CD4-positive, alpha-beta T cell treated with Interleukin-15 for 4 hours (primary cell): ENCODE results near the gene SCRG1.

Experiments used
- DNase-seq: peaks from one replicate; pipeline ENCODE4 v3.0.0-alpha.2; 2020; ENCODE audit warnings: low spot score

The SCRG1 gene

DNA sequence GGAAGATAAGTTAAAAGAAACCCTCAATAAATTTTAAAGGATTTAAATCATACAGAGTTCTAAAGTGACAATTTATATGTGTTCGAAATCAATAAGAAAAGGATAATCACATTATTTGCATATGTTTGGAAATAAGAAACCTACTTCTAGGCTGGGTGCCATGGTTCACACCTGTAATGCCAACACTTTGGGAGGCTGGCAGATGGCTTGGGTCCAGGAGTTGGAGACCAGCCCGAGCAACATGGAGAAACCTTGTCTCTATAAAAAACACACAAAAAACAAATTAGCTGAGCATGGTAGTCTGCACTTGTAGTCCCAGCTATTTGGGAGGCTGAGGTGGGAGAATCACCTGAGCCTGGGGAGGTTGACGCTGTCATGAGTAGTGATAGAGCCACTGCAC lies 36.2 kb downstream of the SCRG1 start:
- no peak for DNase-seq

DNA sequence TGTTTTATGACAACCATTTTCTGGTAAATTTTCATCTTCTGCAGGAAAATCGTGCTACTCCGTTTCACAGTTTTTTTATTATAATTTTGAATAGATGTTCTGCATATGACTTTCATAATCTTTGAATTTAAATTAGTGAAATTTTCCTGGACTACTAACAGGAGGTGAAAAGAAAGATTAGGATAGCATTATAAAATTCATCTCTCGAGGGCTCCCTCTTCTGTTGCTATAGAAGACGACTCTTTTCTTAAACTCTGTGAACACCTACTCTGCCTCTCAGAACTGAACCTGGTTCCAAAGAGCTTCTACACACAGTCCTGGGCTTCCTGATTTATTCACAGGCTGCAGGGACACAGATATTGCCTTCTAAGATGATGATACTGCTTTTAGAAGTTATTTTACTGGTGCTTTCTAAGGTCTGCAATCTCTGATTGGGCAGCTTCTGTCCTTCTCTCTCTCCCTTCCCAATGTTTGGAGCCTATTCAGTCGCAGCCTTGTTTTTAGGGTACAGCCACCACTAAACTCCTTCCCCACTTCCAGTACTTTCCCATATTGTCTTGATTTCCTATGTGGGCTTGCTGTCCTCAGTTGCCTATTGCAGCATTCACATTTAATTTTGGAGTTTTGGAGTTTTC lies 38.2 kb downstream of the SCRG1 start:
- no peak for DNase-seq

DNA sequence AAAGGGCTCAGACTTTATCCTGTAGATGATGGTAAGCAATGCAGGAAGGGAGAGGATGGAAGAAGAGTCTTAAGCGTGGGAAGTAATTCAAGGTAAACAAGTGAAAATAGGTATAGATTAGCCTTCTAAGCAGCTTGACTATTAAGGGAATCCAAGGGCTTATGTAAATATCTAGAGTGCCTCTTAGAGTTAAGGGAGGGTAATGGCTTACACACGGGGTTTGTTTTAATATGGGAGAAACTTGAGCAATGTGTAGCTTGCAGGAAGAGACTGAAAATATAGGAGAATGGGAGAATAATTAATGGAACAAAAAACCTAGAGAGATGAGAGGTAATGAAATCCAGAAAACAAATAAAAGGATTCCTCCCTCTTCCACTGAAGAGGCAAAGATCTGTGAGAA lies 41.0 kb downstream of the SCRG1 start:
- DNase-seq: no peak

DNA sequence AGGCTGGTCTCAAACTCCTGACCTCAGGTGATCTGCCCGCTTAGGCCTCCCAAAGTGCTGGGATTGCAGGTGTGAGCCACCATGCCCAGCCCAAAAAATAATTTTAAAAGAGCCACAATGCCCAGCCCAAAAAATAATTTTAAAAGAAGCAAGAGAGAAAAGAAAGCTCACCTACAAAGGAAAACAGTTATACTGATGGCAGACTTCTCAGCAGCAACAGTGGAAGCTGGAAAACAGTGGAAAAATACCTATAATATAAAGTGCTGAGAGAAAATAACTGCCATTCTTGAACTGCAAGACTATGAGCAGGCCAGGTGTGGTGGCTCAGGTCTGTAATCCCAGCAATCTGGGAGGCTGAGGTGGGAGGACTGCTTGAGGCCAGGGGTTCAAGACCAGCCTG lies 51.4 kb downstream of the SCRG1 start:
- no peak for DNase-seq

DNA sequence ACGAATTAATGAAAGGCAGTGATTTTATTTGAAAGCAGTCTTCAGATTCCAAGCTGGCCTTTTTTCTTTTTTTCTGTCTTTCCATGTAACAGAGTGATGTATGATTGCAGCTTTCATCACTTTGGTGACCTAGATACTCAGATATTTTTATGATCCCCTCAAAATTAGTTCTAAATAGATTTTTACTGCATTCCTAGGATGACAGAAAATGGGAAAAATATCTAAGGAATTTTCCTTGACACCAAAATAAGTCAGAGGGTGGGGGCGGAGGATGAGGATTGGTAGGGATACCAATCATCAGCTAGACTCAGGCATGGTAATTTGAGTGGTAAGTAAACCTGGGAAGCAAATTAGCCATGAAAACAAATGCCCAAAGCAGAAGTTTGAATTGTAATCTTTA lies 52.8 kb downstream of the SCRG1 start:
- DNase-seq: no peak

DNA sequence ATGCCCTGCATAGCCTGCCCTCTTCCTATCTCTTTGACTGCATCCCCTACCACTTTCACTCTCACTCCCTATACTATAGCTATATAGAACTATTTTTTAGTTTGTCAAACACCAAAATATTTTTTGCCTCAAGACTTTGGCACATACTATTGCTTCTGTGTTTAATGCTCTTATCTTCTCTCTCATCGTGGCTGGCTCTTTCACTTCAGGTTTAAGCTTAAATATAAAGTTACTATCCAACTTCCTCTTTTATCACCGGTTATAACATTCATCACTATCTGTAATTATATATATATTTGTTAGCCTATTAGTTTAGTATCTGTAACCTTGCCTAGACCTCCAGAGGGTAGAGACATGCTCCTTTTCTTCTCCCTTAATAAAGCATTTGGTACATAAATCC lies 53.3 kb downstream of the SCRG1 start:
- DNase-seq: no peak

DNA sequence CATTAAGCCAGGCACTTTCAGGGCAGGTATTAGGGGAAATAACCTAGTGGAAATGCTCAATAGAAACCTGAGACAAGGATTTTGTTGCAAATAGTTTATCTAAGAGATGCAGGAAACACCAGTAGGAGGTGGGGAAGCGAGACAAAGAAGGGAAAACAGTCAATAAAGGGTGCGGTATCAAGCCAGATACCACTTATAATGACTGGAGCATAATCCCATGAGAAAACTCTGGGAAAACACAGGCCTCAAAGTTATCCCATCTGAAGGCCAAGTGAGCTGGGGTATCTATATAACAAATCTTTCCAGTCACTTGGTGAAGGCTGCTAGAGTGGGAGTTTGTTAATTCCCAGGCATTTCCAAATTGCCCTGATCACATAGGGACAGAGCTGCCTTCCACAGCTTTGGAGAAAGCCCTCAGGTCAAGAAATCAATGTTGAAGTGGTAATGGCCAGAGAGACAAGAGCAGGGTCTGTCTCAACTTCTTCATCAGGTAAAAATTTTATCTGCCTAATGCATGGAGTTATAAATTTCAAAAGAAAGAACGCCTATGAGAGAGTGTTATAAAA lies 55.0 kb downstream of the SCRG1 start:
- DNase-seq: no peak

DNA sequence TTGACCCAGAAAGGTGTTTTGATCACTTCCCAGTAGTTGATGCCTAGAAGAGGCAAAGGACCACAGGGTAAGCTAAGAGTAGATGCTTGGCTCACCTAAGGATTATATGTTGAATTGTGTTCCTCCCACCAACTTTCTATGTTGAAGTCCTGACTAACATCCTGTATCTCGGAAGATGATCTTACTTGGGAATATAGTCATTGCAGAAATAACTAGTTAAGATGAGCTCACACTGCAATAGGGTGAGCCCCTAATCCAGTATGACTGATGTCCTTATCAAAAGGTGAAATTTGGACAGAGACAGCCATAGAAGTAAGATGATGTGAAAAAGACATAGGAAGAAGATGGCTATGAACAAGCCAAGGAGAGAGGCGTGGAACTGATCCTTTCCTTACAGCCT lies 61.5 kb downstream of the SCRG1 start:
- no peak for DNase-seq

DNA sequence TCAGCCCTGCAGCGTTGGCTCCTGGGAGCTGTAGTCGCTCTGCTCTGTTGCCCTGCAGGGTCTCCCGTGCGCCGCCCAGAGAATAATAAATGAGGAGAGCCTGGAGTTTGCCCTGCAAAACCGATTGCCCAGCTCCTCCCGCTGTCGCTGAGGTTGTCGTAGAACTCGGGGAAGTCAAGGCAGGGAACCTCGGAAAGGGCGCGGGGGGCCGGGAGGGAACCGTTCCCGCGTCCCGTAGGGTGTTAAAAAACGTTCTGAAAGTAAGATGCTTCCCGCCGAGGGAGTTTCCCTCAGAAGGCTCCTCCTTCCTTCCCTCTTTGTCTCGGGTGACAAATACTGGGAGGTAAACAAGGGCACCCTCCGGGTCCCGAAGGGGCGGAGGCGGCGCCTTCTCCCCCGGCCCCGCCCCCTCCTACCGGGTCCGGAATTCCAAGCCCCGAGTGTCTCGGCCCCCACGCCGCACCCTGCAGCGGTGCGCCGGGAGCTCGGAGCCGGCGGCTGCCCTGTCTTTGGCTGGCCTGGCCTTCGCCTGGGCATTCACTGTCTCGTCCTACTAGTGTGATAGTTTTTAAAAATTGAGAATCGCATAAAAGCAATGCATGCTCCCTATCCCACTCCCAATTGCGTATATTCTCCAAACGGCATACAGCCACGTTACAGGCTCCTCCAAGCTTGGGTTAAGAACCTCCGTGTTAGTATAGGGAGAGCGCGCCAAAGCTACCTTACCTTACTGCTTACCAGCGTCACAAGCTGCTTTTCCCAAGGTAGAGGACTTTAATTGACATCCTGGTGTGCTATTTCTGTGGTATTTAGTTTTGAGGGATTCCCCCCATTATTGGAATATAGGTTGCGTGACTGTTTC lies 63.8 kb downstream of the SCRG1 start:
- DNase-seq: peak; percentile 26
